Coronary artery (tissue), 2 donors: ENCODE measurements around the gene LPCAT2.

ENCODE experiments used
- DNase-seq: peaks from one replicate; pipeline ENCODE4 v3.0.0-alpha.2; 2017; ENCODE audit warnings: low spot score
- H3K27ac ChIP-seq, 2 donors: fragments of 200-600 bp; sonication (generic); one replicate each; pipeline ENCODE4 v1.5.1; 2016 to 2019
- H3K4me3 ChIP-seq: fragments of 200-600 bp; sonication (generic); 2 replicates; pipeline ENCODE4 v1.5.1; 2016; ENCODE audit warnings: mild to moderate bottlenecking, moderate library complexity
- CTCF ChIP-seq: fragments of 200-600 bp; sonication (generic); IDR thresholded peaks from one replicate; pipeline ENCODE4 v1.5.1; 2019; ENCODE audit warnings: antibody characterized with exemption

Gene LPCAT2

GRCh38 chr16:55570159-55570558 is 61.3 kb downstream of the LPCAT2 start:
- no peak for DNase-seq
- no peak overlapping the region for H3K27ac ChIP-seq
- H3K4me3 ChIP-seq, result no peak overlapping the region
- no peak for TF ChIP-seq CTCF

- Histone ChIP-seq H3K4me3 (no peak overlapping the region), H3K27ac (no peak overlapping the region)
- no peak for TF ChIP-seq CTCF
- no peak for DNase-seq
These were observed 62.5 kb downstream of the LPCAT2 start for GRCh38 chr16:55571191-55571897.

- Histone ChIP-seq H3K27ac (no peak overlapping the region), H3K4me3 (no peak overlapping the region)
- no peak for DNase-seq
- TF ChIP-seq CTCF, result no peak
These were observed 63.6 kb downstream of the LPCAT2 start for GRCh38 chr16:55572439-55572838.

- no peak overlapping the region for H3K4me3 ChIP-seq
- no peak for TF ChIP-seq CTCF
- no peak for DNase-seq
- H3K27ac ChIP-seq, result no peak overlapping the region
These were observed 65.9 kb downstream of the LPCAT2 start for GRCh38 chr16:55574811-55575210.

GRCh38 chr16:55575496-55575895 is 66.6 kb downstream of the LPCAT2 start:
- no peak overlapping the region for H3K27ac ChIP-seq
- TF ChIP-seq CTCF, result no peak
- DNase-seq, result no peak
- H3K4me3 ChIP-seq, result no peak overlapping the region

- TF ChIP-seq CTCF, result no peak
- H3K27ac ChIP-seq, result no peak overlapping the region
- no peak for DNase-seq
- H3K4me3 ChIP-seq, result no peak overlapping the region
These were observed 67.5 kb downstream of the LPCAT2 start for GRCh38 chr16:55576384-55576783.

- no peak for TF ChIP-seq CTCF
- H3K27ac ChIP-seq, result no peak overlapping the region
- H3K4me3 ChIP-seq, result no peak overlapping the region
- no peak for DNase-seq
These were observed 69.0 kb downstream of the LPCAT2 start for GRCh38 chr16:55577887-55578286.
